Activated CD4-positive, alpha-beta T cell treated with anti-CD3 and anti-CD28 coated beads, Interleukin-2, Interleukin-6, amounts not matched to agents 100 ng/mL and 50 ng/mL, durations not matched to agents 16 hours and 8 hours (primary cell): Measurements from ENCODE around the gene HIF1AN.
"Not testable (repeated sequence)": the region's sequence is repeated elsewhere in the genome, so short reads cannot be mapped to it uniquely, and the experiment has no call there.

Experiments used
- DNase-seq: peaks from one replicate; pipeline ENCODE4 v3.0.0-alpha.2; 2020

The HIF1AN gene

GRCh38 chr10:100567826-100568225 lies 32.1 kb downstream of the HIF1AN start:
- no peak for DNase-seq

- no peak for DNase-seq
Measured at GRCh38 chr10:100568912-100569311, 33.2 kb downstream of the HIF1AN start.

GRCh38 chr10:100569687-100570481 lies 34.1 kb downstream of the HIF1AN start:
- DNase-seq: peak; percentile 13

- no peak for DNase-seq
Measured at GRCh38 chr10:100570506-100570905, 34.8 kb downstream of the HIF1AN start.

- no peak for DNase-seq
Measured at GRCh38 chr10:100571084-100571856, 35.5 kb downstream of the HIF1AN start.

GRCh38 chr10:100575146-100575545 lies 39.4 kb downstream of the HIF1AN start:
- DNase-seq: not testable (repeated sequence)

- DNase-seq: no peak
Measured at GRCh38 chr10:100575585-100576281, 40.0 kb downstream of the HIF1AN start.

GRCh38 chr10:100576282-100576635 lies 40.5 kb downstream of the HIF1AN start:
- DNase-seq: no peak

GRCh38 chr10:100579261-100580090 lies 43.7 kb downstream of the HIF1AN start:
- DNase-seq: no peak

GRCh38 chr10:100586959-100587358 lies 51.2 kb downstream of the HIF1AN start:
- DNase-seq: no peak

- DNase-seq: no peak
Measured at GRCh38 chr10:100598166-100598565, 62.4 kb downstream of the HIF1AN start.

- DNase-seq: no peak
Measured at GRCh38 chr10:100600218-100600617, 64.5 kb downstream of the HIF1AN start.

- no peak for DNase-seq
Measured at GRCh38 chr10:100607439-100607838, 71.7 kb downstream of the HIF1AN start.
